Spleen (tissue), 7 donors: ENCODE measurements around the gene TXK.

ENCODE experiments used
- POLR2A ChIP-seq, 3 donors: fragments of 450-650 bp; IDR thresholded peaks; one replicate each; pipeline ENCODE4 v1.5.1; 2017; ENCODE audit warnings: antibody characterized with exemption in 3 of 3, mild to moderate bottlenecking in 1 of 3
- POLR2AphosphoS5 ChIP-seq, 3 donors: sonication (generic); formaldehyde crosslinking; IDR thresholded peaks; one replicate each; pipeline ENCODE4 v1.5.1; 2017; ENCODE audit warnings: antibody characterized with exemption in 3 of 3
- TF ChIP-seq, protein P1 (sequence below), 11 experiments: fragments of 200-600 bp in 7 of 11; fragments of 450-650 bp in 4 of 11; sonication (generic) in 4 of 11; IDR thresholded peaks in 8 of 11; conservative IDR thresholded peaks in 3 of 11; 1 replicate in 7 of 11; 2 replicates in 4 of 11; pipeline versions ENCODE4 v1.4.0 to v1.8.0; 2016 to 2021; ENCODE audit warnings: antibody characterized with exemption in 11 of 11, inconsistent platforms in 4 of 11, mild to moderate bottlenecking in 1 of 11
- donor health status: DM: no; HTN: no; CAD: no; lungs with moderate emphysema.
- donor health status: DM: no; HTN: no; CAD: no.
- donor health status: DM: no; HTN: no; CAD: no.

DNA sequence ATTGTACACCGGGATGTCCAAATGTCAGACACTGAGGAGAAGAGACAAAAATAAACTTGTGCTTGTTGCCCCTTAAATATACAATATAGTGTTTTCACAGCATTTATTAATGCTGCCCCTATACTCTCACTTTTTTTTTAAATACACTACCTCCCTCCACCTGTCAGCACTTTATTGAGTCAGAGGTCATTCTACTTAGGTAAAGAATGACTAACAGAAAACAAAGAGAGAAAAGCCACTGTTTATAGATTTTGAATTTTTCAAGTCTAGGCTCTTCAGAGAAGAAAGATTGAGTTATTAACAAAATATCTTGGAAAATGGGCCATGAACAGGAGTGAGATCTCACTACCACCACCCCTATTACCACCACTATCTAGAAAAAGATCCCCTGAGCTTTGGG lies 59.4 kb downstream of the TXK start:
- TF ChIP-seq POLR2A (IDR thresholded peaks at IDR 0.05) = no peak
- TF ChIP-seq, protein P1, sequence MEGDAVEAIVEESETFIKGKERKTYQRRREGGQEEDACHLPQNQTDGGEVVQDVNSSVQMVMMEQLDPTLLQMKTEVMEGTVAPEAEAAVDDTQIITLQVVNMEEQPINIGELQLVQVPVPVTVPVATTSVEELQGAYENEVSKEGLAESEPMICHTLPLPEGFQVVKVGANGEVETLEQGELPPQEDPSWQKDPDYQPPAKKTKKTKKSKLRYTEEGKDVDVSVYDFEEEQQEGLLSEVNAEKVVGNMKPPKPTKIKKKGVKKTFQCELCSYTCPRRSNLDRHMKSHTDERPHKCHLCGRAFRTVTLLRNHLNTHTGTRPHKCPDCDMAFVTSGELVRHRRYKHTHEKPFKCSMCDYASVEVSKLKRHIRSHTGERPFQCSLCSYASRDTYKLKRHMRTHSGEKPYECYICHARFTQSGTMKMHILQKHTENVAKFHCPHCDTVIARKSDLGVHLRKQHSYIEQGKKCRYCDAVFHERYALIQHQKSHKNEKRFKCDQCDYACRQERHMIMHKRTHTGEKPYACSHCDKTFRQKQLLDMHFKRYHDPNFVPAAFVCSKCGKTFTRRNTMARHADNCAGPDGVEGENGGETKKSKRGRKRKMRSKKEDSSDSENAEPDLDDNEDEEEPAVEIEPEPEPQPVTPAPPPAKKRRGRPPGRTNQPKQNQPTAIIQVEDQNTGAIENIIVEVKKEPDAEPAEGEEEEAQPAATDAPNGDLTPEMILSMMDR (IDR thresholded peaks at IDR 0.05 in 8 of 11, conservative IDR thresholded peaks at IDR 0.05 in 3 of 11) = no peak
- TF ChIP-seq POLR2AphosphoS5 (IDR thresholded peaks at IDR 0.05) = no peak
